Breast epithelium (tissue), 4 donors: ENCODE data around the gene SHCBP1. TPM values are rescaled to one million over a fixed set of nuclear protein-coding genes. Genes with fewer than 3 reads are reported as not detected.
A peak's percentile ranks its signal among the peaks of the same experiment; 100 is the strongest.

ENCODE experiments used
- DNase-seq, 2 donors: peaks; one replicate each; pipeline ENCODE4 v3.0.0-alpha.2; 2019; ENCODE audit warnings: low spot score in 2 of 2
- H3K27ac ChIP-seq, 2 donors: fragments of 200-600 bp; sonication (generic) in 1 of 2; one replicate each; pipeline ENCODE4 v1.5.1; 2016 to 2019; ENCODE audit warnings: mild to moderate bottlenecking in 1 of 2
- H3K27me3 ChIP-seq, 2 donors: fragments of 200-600 bp; sonication (generic) in 1 of 2; one replicate each; pipeline versions ENCODE4 v1.5.1 to v1.6.0; 2017 to 2019; ENCODE audit warnings: control low read depth in 1 of 2, mild to moderate bottlenecking in 1 of 2
- H3K36me3 ChIP-seq: fragments of 200-600 bp; one replicate; pipeline ENCODE4 v1.5.1; 2019
- H3K4me1 ChIP-seq, 2 donors: fragments of 200-600 bp; sonication (generic); one replicate each; pipeline ENCODE4 v1.5.1; 2016 to 2019; ENCODE audit warnings: control low read depth in 1 of 2
- H3K4me3 ChIP-seq, 3 donors: fragments of 200-600 bp; sonication (generic); 1 replicate in 2 of 3; 2 replicates in 1 of 3; pipeline ENCODE4 v1.5.1; 2016 to 2019; ENCODE audit warnings: mild to moderate bottlenecking in 3 of 3, moderate library complexity in 2 of 3
- H3K9me3 ChIP-seq, 2 donors: fragments of 200-600 bp; sonication (generic) in 1 of 2; one replicate each; pipeline ENCODE4 v1.5.1; 2016 to 2019; ENCODE audit warnings: control low read depth in 1 of 2
- CTCF ChIP-seq, 3 donors: fragments of 450-650 bp; IDR thresholded peaks; one replicate each; pipeline ENCODE4 v1.5.1; 2016 to 2017; ENCODE audit warnings: antibody characterized with exemption in 3 of 3, mild to moderate bottlenecking in 3 of 3, moderate library complexity in 3 of 3
- POLR2A ChIP-seq: fragments of 450-650 bp; IDR thresholded peaks from one replicate; pipeline ENCODE4 v1.6.1; 2016; ENCODE audit warnings: antibody characterized with exemption, mild to moderate bottlenecking, moderate library complexity
- POLR2AphosphoS5 ChIP-seq, 3 donors: sonication (generic); formaldehyde crosslinking; IDR thresholded peaks; one replicate each; pipeline ENCODE4 v1.6.1; 2017; ENCODE audit warnings: antibody characterized with exemption in 3 of 3
- intact Hi-C: fragments of 100-400 bp; cut with DNase I; formaldehyde crosslinking; loops from one replicate; pipeline ENCODE4 v1.15.1; 2023; ENCODE audit warnings: low total_unique reads
- total RNA-seq, 3 donors: library from RNA; depleted of rRNA; stranded (reverse); fragments of >200 nt; gene quantifications; one replicate each; pipeline ENCODE4 v1.1.0, GENCODE V29; 2016

The SHCBP1 gene
- total RNA-seq, 3 donors from 2014 or later, result 0.33 to 0.96 (median 0.44) TPM

GRCh38 chr16:46649588-46650253 is 28.5 kb upstream of the SHCBP1 start:
- Histone ChIP-seq H3K4me1 (no peaks in the 10 kb centered on the region), H3K27me3 (no peaks in the 10 kb centered on the region), H3K4me3 (peak overlapping the region; percentile 9 to 64 (median 45)), H3K36me3 (no peaks in the 10 kb centered on the region), H3K9me3 (no peaks in the 10 kb centered on the region), H3K27ac (peak overlapping the region; percentile 81 to 92)
- intact Hi-C loops, result no loop called here
- TF ChIP-seq POLR2AphosphoS5 (IDR thresholded peaks at IDR 0.05) (peak in 2 of 3 donors; percentile 71 to 75), POLR2A (no peak), CTCF (IDR thresholded peaks at IDR 0.05) (no peak)
- DNase-seq, result peak in 1 of 2 donors; percentile 58

DNA sequence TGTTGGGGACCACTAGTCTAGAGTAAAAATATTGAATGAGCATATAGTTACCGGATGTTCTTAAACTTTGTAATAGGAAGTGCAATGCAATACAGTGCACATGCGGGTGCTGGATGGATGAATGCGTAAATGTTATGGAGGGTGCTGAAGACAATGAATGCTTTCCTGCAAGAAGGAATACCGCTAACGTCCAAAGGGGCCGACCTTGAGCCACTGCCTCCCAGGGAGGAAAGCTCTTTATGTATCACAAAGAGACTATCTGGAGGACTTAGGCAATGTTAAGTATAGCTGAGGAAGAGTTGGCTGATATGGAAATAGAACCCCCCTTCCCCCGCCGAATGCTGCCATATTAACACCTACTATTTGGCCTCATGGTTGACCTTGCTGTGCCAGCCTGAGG is 27.5 kb upstream of the SHCBP1 start:
- Histone ChIP-seq H3K9me3 (no peaks in the 10 kb centered on the region), H3K4me3 (no peak overlapping the region), H3K36me3 (no peaks in the 10 kb centered on the region), H3K4me1 (no peaks in the 10 kb centered on the region), H3K27ac (peak overlapping the region in 1 of 2 donors; percentile 81), H3K27me3 (no peaks in the 10 kb centered on the region)
- TF ChIP-seq POLR2AphosphoS5 (IDR thresholded peaks at IDR 0.05) (no peak), CTCF (IDR thresholded peaks at IDR 0.05) (no peak), POLR2A (no peak)
- no peak for DNase-seq
- intact Hi-C loops, result no loop called here

DNA sequence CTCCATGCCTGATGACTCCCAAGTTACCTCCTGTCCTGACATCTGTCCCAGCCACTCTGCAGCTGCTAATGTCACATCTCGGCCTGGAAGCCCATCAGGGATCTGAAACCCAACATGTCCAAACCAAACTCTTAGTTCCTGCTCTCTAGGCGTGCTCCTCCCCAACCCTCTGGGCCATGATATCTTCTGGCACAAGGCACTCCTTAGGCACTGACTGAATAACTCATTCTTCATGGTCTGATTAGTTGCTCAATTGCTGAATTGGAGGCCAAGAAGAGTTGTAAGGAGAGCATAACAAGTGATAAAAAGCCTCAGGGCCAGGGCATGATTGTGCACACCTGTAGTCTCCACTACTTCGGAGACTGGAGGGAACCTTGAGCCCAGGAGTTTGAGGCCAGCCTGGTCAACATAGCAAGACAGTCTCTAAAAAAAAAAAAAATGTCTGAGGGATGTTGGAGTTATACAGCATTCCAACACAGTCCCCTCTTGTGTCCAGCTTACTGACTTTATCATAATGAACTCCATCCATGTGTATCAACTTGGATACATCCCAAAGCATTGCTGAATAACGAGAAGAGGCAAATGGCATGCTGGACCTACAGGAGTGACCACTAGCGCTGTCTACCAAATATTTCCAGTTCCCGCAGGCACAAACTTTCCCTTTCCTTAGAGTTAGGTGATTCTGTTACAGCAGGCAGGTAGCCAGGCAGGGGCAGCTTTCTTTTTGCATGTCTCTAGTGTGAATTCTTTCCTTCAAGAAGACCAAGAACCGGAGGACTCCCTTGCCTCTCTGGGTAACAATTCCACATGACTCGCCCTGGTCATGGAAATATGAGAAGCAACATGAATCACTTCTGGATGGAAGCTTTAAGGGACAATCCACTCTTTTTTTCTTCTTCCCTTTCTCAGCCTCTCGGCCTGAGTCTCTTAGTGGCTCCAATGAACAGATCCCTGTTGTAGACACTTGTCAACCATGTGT is 18.1 kb upstream of the SHCBP1 start:
- intact Hi-C loops, result no loop called here

GRCh38 chr16:46632778-46633733 is 11.9 kb upstream of the SHCBP1 start:
- no peak for TF ChIP-seq POLR2A
- no peak for TF ChIP-seq CTCF (IDR thresholded peaks at IDR 0.05)
- no peak for TF ChIP-seq POLR2AphosphoS5 (IDR thresholded peaks at IDR 0.05)
- DNase-seq, result no peak
- H3K4me3 ChIP-seq, result no peak overlapping the region
- intact Hi-C loops, result no loop called here
- H3K36me3 ChIP-seq, result no peaks in the 10 kb centered on the region
- no peaks in the 10 kb centered on the region for H3K9me3 ChIP-seq
- H3K27me3 ChIP-seq, result no peaks in the 10 kb centered on the region
- no peak overlapping the region for H3K27ac ChIP-seq
- H3K4me1 ChIP-seq, result no peaks in the 10 kb centered on the region

More for the DNA sequence above, 18.1 kb upstream of the SHCBP1 start:
- Histone ChIP-seq H3K9me3 (no peaks in the 10 kb centered on the region), H3K27me3 (no peaks in the 10 kb centered on the region), H3K36me3 (no peaks in the 10 kb centered on the region), H3K4me3 (no peak overlapping the region), H3K27ac (no peak overlapping the region), H3K4me1 (no peaks in the 10 kb centered on the region)
- DNase-seq, result no peak
- no peak for TF ChIP-seq CTCF (IDR thresholded peaks at IDR 0.05)
- no peak for TF ChIP-seq POLR2A
- TF ChIP-seq POLR2AphosphoS5 (IDR thresholded peaks at IDR 0.05), result no peak
